ENCODE data around the gene C11orf91.

The C11orf91 gene

DNA sequence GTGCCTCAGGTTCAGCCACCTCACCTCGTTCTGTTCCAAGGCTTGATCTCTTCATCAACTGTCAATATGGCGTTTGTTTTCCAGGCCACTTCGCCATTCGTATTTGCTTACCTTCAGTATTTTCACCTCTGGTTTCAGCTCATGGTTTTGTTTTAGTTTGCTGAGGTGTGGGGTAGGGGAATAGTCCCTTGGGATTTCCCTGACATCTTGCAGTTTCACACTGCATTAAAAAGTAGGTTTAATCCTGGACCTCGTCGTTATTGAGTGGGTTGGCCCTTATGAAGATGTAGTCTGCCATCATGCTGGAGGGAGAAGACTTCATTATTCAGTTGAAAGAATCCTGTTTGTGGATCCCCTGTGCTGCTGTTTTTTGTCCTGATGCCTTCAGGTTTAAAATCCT lies 46.0 kb downstream of the C11orf91 start:
- FAIRE-seq: no peak

DNA sequence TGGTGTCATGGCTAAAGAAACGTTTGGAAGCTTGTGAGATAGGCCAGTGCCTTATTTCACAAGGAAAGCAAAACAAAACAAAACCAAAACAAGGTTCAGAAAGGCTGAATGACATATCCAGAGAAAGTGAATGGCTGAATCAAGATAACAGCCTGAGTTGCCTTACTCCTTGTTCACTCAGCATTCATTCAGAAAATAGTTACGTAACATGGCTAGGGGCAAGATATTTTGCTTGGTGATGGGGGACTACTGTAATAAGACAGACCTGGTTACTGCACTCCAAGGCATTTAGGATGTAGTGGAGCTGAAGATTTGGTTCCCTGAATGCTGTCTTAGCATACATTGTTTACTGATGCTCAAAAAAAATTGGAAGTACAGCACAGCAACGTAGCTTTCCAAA lies 47.7 kb downstream of the C11orf91 start:
- no peak for FAIRE-seq
- DNase-seq (ENCODE audit: insufficient read length, low spot score): no peak

More for the DNA sequence above, 46.0 kb downstream of the C11orf91 start:
- DNase-seq (ENCODE audit: insufficient read length, low spot score): no peak

DNA sequence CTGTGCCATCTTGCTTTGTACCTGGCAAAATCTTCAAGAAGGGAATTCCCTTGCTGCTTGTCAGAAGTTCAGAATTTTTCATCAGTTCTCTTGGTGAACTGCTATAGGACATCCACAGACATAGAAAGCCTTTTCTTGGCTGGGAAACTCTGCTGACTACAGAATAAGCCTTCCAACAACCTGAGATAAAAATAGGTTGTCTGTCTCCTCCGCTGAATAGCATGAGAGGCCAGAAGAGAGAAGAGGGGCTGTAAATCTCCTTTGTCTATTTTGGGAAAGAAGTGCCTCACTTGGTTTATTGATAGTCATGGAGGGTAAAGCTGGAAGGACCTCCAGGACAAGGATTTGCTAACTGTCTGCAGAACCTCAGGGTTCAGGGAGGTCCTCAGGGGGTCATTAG lies 48.2 kb downstream of the C11orf91 start:
- no peak for FAIRE-seq

DNA sequence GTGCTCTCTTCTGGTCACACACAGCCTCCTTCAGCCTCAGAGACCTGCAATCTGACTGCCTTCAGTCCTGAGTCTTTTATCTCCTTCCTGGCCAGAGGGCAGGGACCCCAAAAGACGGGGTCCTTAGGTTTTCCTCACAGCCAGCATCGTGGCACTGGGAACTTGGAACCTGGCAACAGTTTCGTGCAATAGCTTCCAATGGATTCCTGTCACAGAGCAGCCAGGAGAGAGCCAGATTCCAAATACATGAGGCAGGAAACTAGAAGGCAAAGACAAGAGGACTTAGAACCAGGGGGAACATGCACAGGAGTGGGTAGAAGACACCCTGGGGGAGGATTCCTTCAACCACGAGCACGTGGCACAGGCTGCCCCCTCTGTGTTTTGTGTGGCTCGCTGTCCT lies 48.6 kb downstream of the C11orf91 start:
- FAIRE-seq: no peak
- DNase-seq (ENCODE audit: insufficient read length, low spot score): no peak

More for the DNA sequence above, 48.2 kb downstream of the C11orf91 start:
- DNase-seq (ENCODE audit: insufficient read length, low spot score): no peak

GRCh38 chr11:33651555-33651954 lies 49.1 kb downstream of the C11orf91 start:
- FAIRE-seq (no peak), DNase-seq (ENCODE audit: insufficient read length, low spot score) (no peak)

GRCh38 chr11:33649944-33650343 lies 50.7 kb downstream of the C11orf91 start:
- no peak for FAIRE-seq
- no peak for DNase-seq (ENCODE audit: insufficient read length, low spot score)
